Colonic mucosa (tissue), 4 donors: ENCODE data around the gene MPRIP. TPM values are rescaled to one million over a fixed set of nuclear protein-coding genes. Genes with fewer than 3 reads are reported as not detected.

Experiments used
- DNase-seq: peaks from one replicate; pipeline ENCODE4 v3.0.0-alpha.2; 2020
- H3K27ac ChIP-seq: fragments of 200-600 bp; one replicate; pipeline ENCODE4 v1.8.0; 2021
- H3K27me3 ChIP-seq: fragments of 200-600 bp; one replicate; pipeline ENCODE4 v1.8.0; 2021
- H3K36me3 ChIP-seq: fragments of 200-600 bp; one replicate; pipeline ENCODE4 v1.8.0; 2021
- H3K4me1 ChIP-seq: fragments of 200-600 bp; one replicate; pipeline ENCODE4 v1.8.0; 2021; ENCODE audit warnings: mild to moderate bottlenecking
- H3K4me3 ChIP-seq: fragments of 200-600 bp; one replicate; pipeline ENCODE4 v1.8.0; 2021
- H3K9ac ChIP-seq, 2 donors: one replicate each; pipeline ENCODE4 v1.7.0; 2013; ENCODE audit warnings: control low read depth in 2 of 2, low read depth in 2 of 2, low read length in 2 of 2
- H3K9me3 ChIP-seq: fragments of 200-600 bp; one replicate; pipeline ENCODE4 v1.8.0; 2021
- CTCF ChIP-seq: fragments of 200-600 bp; IDR thresholded peaks from one replicate; pipeline ENCODE4 v1.8.0; 2022; ENCODE audit warnings: antibody characterized with exemption, mild to moderate bottlenecking
- intact Hi-C: fragments of 100-400 bp; cut with DNase I; formaldehyde crosslinking; loops from one replicate; pipeline ENCODE4 v1.14.1; 2022
- total RNA-seq, 2 donors: library from RNA; stranded (reverse); fragmentation: NEBNext Ultra II Directional in 1 of 2; extraction: Animal tissue kit (Norgen Biotek cat#: 25700) in 1 of 2; gene quantifications; one replicate each; pipeline ENCODE4 v1.2.1, GENCODE V29; 2021
- donor health status: healthy.
- donor health status: DM: no; HTN: no; CAD: no.
- donor health status: DM: no; HTN: no; CAD: no.

The MPRIP gene
- total RNA-seq, 2 donors from 2014 or later, result 146 to 211 TPM

DNA sequence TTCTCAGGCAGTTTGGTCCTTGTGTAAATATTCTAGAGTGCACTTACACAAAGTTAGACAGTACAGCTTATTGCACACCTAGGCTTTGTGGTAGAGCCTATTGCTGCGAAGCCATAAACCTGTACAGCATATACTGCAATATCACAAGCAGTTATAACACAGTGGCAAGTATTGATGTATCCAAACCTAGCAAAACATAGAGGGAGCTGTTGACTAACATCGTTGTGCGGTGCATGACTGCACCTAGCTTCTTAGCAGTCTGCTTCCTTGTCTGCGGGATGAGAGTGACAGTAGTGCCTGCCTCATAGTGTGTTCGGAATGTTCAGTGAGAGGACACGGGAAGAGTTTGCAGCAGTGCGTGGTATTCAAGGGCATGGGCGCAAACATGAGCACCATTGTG, 78.9 kb downstream of the MPRIP start:
- H3K27ac ChIP-seq, result peak overlapping the region; percentile 78
- intact Hi-C loops, result no loop called here
- TF ChIP-seq CTCF, result no peak
- H3K9ac ChIP-seq, result peak overlapping the region in 1 of 2 donors; percentile 61
- no peaks in the 10 kb centered on the region for H3K36me3 ChIP-seq
- peaks cover 39% of the 10 kb centered on the region for H3K4me1 ChIP-seq
- no peak overlapping the region for H3K4me3 ChIP-seq
- H3K9me3 ChIP-seq, result no peaks in the 10 kb centered on the region
- DNase-seq, result peak; percentile 40
- H3K27me3 ChIP-seq, result no peaks in the 10 kb centered on the region

- intact Hi-C loops, result no loop called here
- no peak for DNase-seq
- Histone ChIP-seq H3K36me3 (no peaks in the 10 kb centered on the region), H3K27ac (no peak overlapping the region), H3K9me3 (no peaks in the 10 kb centered on the region), H3K4me1 (peaks cover 36% of the 10 kb centered on the region), H3K9ac (no peak overlapping the region), H3K27me3 (no peaks in the 10 kb centered on the region), H3K4me3 (no peak overlapping the region)
- TF ChIP-seq CTCF, result no peak
Observed at GRCh38 chr17:17122781-17123483, 80.7 kb downstream of the MPRIP start.

DNA sequence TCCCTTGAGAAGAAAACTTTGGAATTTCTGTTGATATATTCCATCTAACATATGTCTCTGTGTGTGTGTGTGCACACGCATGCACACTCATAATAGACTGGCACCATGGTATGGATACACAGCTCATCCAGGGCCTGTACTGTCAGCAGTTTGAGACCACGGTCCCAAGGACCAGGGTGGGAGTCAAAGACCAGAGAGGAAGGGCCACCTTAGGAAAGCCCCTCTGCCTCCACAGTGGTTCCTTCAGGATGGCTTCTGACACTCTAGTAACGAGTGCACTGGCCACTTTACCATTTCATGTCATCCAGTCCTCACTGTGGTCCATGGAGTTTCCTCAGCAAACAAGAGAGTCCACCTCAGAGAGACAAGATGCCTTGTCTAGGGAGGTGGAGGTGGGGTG, 82.1 kb downstream of the MPRIP start:
- Histone ChIP-seq H3K36me3 (peaks cover 1% of the 10 kb centered on the region), H3K4me1 (peaks cover 22% of the 10 kb centered on the region), H3K9me3 (no peaks in the 10 kb centered on the region), H3K27me3 (no peaks in the 10 kb centered on the region), H3K27ac (no peak overlapping the region), H3K9ac (no peak overlapping the region), H3K4me3 (no peak overlapping the region)
- TF ChIP-seq CTCF, result no peak
- no peak for DNase-seq
- intact Hi-C loops, result no loop called here

GRCh38 chr17:17125136-17126084, 83.2 kb downstream of the MPRIP start:
- peaks cover 5% of the 10 kb centered on the region for H3K36me3 ChIP-seq
- no peak overlapping the region for H3K27ac ChIP-seq
- no peak overlapping the region for H3K9ac ChIP-seq
- no peak for TF ChIP-seq CTCF
- intact Hi-C loops, result no loop called here
- DNase-seq, result no peak
- peaks cover 11% of the 10 kb centered on the region for H3K4me1 ChIP-seq
- no peak overlapping the region for H3K4me3 ChIP-seq
- H3K9me3 ChIP-seq, result no peaks in the 10 kb centered on the region
- H3K27me3 ChIP-seq, result no peaks in the 10 kb centered on the region

DNA sequence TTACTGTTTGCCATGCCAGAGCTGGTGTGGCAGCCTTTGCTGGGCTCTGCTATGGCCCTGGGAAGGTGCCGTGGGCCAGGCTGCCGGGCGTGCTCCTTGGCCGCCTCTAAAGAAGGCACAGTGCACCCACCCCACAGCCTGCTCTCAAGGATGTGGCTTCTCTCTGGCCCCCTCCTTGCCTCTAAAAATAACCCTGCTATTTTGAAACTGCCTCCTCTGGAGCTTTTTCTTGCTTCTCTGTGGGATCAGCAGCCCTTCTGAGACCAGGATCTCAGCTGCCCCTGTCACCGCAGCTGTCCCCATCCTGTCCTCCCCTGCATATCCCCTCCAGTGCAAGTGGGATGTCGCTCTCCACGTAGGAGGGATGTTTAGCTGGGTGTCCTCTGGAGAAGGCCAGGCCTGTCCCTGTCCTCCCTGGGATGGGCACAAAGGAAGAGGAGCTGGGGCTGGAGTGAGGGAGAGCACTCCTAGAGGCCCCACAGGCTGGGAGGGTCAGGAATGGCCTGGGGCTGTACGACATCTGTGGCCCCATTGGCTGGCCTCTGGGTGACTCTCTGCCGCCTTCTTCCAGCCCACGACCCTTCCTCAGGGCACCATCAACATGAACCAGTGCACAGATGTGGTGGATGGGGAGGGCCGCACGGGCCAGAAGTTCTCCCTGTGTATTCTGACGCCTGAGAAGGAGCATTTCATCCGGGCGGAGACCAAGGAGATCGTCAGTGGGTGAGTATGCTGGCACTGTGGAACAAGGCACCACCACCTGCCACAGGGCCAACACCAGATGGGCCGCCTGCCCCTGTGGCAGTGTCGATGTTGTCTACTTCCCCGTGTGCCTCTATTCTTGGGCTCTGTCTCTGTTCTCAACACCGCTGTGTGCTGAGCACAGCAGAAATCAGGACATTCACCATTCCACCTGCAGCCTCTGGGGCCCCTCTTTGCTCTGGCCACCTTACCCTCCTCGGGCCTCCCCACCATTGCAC, 84.2 kb downstream of the MPRIP start:
- Histone ChIP-seq H3K27me3 (no peaks in the 10 kb centered on the region), H3K4me3 (no peak overlapping the region), H3K9ac (no peak overlapping the region), H3K27ac (no peak overlapping the region), H3K36me3 (peaks cover 5% of the 10 kb centered on the region), H3K4me1 (peaks cover 2% of the 10 kb centered on the region), H3K9me3 (no peaks in the 10 kb centered on the region)
- no peak for DNase-seq
- TF ChIP-seq CTCF, result no peak
- intact Hi-C loops, result no loop called here
